GM23248 (cell line): Measurements from ENCODE around the gene TWIST2.

Experiments used
- EZH2 ChIP-seq: fragments of 200-600 bp; sonication (generic); IDR thresholded peaks from 2 replicates; pipeline ENCODE4 v1.6.1; 2018; ENCODE audit warnings: antibody characterized with exemption, mild to moderate bottlenecking; ENCODE audit not compliant: insufficient read depth, poor library complexity, severe bottlenecking
- EZH2phosphoT487 ChIP-seq: fragments of 200-600 bp; sonication (generic); IDR thresholded peaks from 2 replicates; pipeline ENCODE4 v1.6.1; 2018; ENCODE audit warnings: antibody characterized with exemption, moderate library complexity, mild to moderate bottlenecking, low read depth; ENCODE audit not compliant: insufficient read depth

DNA sequence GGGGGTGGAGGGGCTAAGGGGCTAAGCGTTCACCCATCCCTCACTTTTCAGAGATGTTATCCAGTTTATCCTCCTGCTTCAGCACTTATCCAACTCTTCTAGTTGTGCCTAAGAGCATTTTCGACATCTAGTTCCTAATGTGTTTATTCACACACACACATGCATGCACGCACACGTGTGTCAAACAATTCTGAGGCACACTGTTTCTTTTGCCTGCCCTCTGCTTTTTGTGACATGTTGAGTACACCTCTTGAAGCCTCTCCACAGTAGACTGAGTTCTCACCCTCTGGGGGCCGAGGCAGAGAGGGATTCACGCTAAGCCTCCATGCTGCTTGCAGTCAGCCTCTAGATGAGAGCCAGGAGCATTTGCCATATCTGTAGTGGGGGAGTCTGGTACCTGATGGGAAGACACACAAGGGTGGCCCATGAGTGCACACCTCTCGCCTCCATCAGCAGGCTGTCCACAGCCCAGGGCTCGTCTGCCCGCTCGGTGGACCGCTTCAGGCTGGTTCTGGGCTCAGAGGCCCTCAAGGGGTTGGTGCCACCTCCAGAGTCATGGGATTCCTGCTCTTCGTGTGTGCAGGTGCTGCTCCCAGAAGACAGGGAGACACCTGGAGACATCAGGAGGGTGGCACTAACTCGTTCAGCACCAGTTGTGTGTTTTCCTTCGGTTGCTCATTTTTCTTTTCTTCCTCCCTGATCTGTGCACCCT lies 11.9 kb downstream of the TWIST2 start:
- no peak for TF ChIP-seq EZH2
- no peak for TF ChIP-seq EZH2phosphoT487
